SH-SY5Y (cell line): Measurements from ENCODE around the gene EDA.

ENCODE experiments used
- GATA2 ChIP-seq: IDR thresholded peaks from 2 replicates; pipeline ENCODE4 v1.6.1; 2011; ENCODE audit warnings: mild to moderate bottlenecking, low read depth, low read length
- GATA3 ChIP-seq: IDR thresholded peaks from 2 replicates; pipeline ENCODE4 v1.6.1; 2011; ENCODE audit warnings: low read depth, mild to moderate bottlenecking, low read length, moderate library complexity

DNA sequence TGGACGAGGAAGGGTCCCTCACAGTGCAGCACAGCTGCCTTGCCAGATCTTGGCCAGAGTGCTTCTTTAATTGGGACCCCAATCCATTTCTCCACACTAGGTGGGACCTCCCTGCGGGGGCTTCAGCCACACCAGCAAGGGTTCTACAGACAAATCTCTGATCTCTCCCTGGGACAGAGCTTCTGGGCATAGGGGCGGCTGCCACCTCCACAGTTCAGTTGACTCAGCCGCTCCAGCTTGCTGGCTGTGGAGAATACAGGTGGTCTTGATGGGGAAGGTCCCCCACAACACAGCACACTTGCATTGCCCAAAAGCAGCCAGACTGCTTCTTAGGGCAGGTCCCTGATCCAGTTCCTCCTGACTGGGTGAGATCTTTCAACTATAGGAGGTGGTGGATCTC is 199.6 kb downstream of the EDA start:
- TF ChIP-seq GATA3 (no peak), GATA2 (no peak)
